ENCODE measurements around the gene IL16. TPM values are rescaled to one million over a fixed set of nuclear protein-coding genes. Genes with fewer than 3 reads are reported as not detected.

Gene IL16
- total and polyA plus RNA-seq, 4 donors = 4.3 to 6.6 (median 5.1) TPM

GRCh38 chr15:81261172-81261811 lies 64.6 kb downstream of the IL16 start:
- WGBS (ENCODE audit: insufficient coverage) = 86% methylated on average over 2 of the region's 6 CpGs
- Histone ChIP-seq H3K4me1 (ENCODE audit: control insufficient read depth, insufficient read depth, low read length) (peaks cover 9% of the 10 kb centered on the region), H3K27me3 (ENCODE audit: control insufficient read depth, insufficient read depth, low read length) (no peaks in the 10 kb centered on the region), H3K9me3 (ENCODE audit: control insufficient read depth, insufficient read depth, low read length) (no peaks in the 10 kb centered on the region), H3K27ac (ENCODE audit: low read depth, low read length) (no peak overlapping the region), H3K36me3 (ENCODE audit: control insufficient read depth, insufficient read depth, low read length) (no peaks in the 10 kb centered on the region), H3K4me3 (ENCODE audit: low read depth, low read length) (no peak overlapping the region)
- DNase-seq (ENCODE audit: low read depth in 4 of 6, low spot score in 6 of 6) = no peak

GRCh38 chr15:81263477-81263876 lies 66.8 kb downstream of the IL16 start:
- Histone ChIP-seq H3K4me1 (ENCODE audit: control insufficient read depth, insufficient read depth, low read length) (peaks cover 11% of the 10 kb centered on the region), H3K36me3 (ENCODE audit: control insufficient read depth, insufficient read depth, low read length) (no peaks in the 10 kb centered on the region), H3K9me3 (ENCODE audit: control insufficient read depth, insufficient read depth, low read length) (no peaks in the 10 kb centered on the region), H3K4me3 (ENCODE audit: low read depth, low read length) (no peak overlapping the region), H3K27me3 (ENCODE audit: control insufficient read depth, insufficient read depth, low read length) (no peaks in the 10 kb centered on the region), H3K27ac (ENCODE audit: low read depth, low read length) (no peak overlapping the region)
- 93% methylated on average over 4 of the region's 4 CpGs for WGBS (ENCODE audit: insufficient coverage)
- DNase-seq (ENCODE audit: low read depth in 4 of 6, low spot score in 6 of 6) = no peak

- WGBS (ENCODE audit: insufficient coverage) = 87% methylated on average over 5 of the region's 6 CpGs
- Histone ChIP-seq H3K4me3 (ENCODE audit: low read depth, low read length) (no peak overlapping the region), H3K9me3 (ENCODE audit: control insufficient read depth, insufficient read depth, low read length) (no peaks in the 10 kb centered on the region), H3K27ac (ENCODE audit: low read depth, low read length) (no peak overlapping the region), H3K36me3 (ENCODE audit: control insufficient read depth, insufficient read depth, low read length) (no peaks in the 10 kb centered on the region), H3K4me1 (ENCODE audit: control insufficient read depth, insufficient read depth, low read length) (peaks cover 11% of the 10 kb centered on the region), H3K27me3 (ENCODE audit: control insufficient read depth, insufficient read depth, low read length) (no peaks in the 10 kb centered on the region)
- DNase-seq (ENCODE audit: low read depth in 4 of 6, low spot score in 6 of 6) = no peak
Measured at GRCh38 chr15:81264072-81264857, 67.6 kb downstream of the IL16 start.

- Histone ChIP-seq H3K27ac (ENCODE audit: low read depth, low read length) (no peak overlapping the region), H3K27me3 (ENCODE audit: control insufficient read depth, insufficient read depth, low read length) (no peaks in the 10 kb centered on the region), H3K4me1 (ENCODE audit: control insufficient read depth, insufficient read depth, low read length) (peaks cover 11% of the 10 kb centered on the region), H3K4me3 (ENCODE audit: low read depth, low read length) (no peak overlapping the region), H3K9me3 (ENCODE audit: control insufficient read depth, insufficient read depth, low read length) (no peaks in the 10 kb centered on the region), H3K36me3 (ENCODE audit: control insufficient read depth, insufficient read depth, low read length) (no peaks in the 10 kb centered on the region)
- DNase-seq (ENCODE audit: low read depth in 4 of 6, low spot score in 6 of 6) = peak in 1 of 6 donors; percentile 3
- WGBS (ENCODE audit: insufficient coverage) = 42% methylated on average over 6 of the region's 12 CpGs
Measured at GRCh38 chr15:81265256-81265943, 68.7 kb downstream of the IL16 start.

GRCh38 chr15:81265944-81266775 lies 69.5 kb downstream of the IL16 start:
- no peak overlapping the region for H3K4me3 ChIP-seq (ENCODE audit: low read depth, low read length)
- H3K27me3 ChIP-seq (ENCODE audit: control insufficient read depth, insufficient read depth, low read length) = no peaks in the 10 kb centered on the region
- WGBS (ENCODE audit: insufficient coverage) = under 1% methylated on average over 8 of the region's 14 CpGs
- H3K36me3 ChIP-seq (ENCODE audit: control insufficient read depth, insufficient read depth, low read length) = no peaks in the 10 kb centered on the region
- H3K4me1 ChIP-seq (ENCODE audit: control insufficient read depth, insufficient read depth, low read length) = peaks cover 11% of the 10 kb centered on the region
- no peaks in the 10 kb centered on the region for H3K9me3 ChIP-seq (ENCODE audit: control insufficient read depth, insufficient read depth, low read length)
- no peak overlapping the region for H3K27ac ChIP-seq (ENCODE audit: low read depth, low read length)
- peak; percentile 40 to 91 (median 56) for DNase-seq (ENCODE audit: low read depth in 4 of 6, low spot score in 6 of 6)

GRCh38 chr15:81268340-81268739 lies 71.7 kb downstream of the IL16 start:
- 89% methylated on average over 4 of the region's 5 CpGs for WGBS (ENCODE audit: insufficient coverage)
- Histone ChIP-seq H3K9me3 (ENCODE audit: control insufficient read depth, insufficient read depth, low read length) (no peaks in the 10 kb centered on the region), H3K27me3 (ENCODE audit: control insufficient read depth, insufficient read depth, low read length) (no peaks in the 10 kb centered on the region), H3K4me1 (ENCODE audit: control insufficient read depth, insufficient read depth, low read length) (peaks cover 11% of the 10 kb centered on the region), H3K4me3 (ENCODE audit: low read depth, low read length) (no peak overlapping the region), H3K27ac (ENCODE audit: low read depth, low read length) (no peak overlapping the region), H3K36me3 (ENCODE audit: control insufficient read depth, insufficient read depth, low read length) (no peaks in the 10 kb centered on the region)
- DNase-seq (ENCODE audit: low read depth in 4 of 6, low spot score in 6 of 6) = no peak

GRCh38 chr15:81268881-81269601 lies 72.4 kb downstream of the IL16 start:
- Histone ChIP-seq H3K27me3 (ENCODE audit: control insufficient read depth, insufficient read depth, low read length) (no peaks in the 10 kb centered on the region), H3K27ac (ENCODE audit: low read depth, low read length) (no peak overlapping the region), H3K4me3 (ENCODE audit: low read depth, low read length) (no peak overlapping the region), H3K4me1 (ENCODE audit: control insufficient read depth, insufficient read depth, low read length) (peaks cover 11% of the 10 kb centered on the region), H3K36me3 (ENCODE audit: control insufficient read depth, insufficient read depth, low read length) (no peaks in the 10 kb centered on the region), H3K9me3 (ENCODE audit: control insufficient read depth, insufficient read depth, low read length) (no peaks in the 10 kb centered on the region)
- WGBS (ENCODE audit: insufficient coverage) = 90% methylated on average over 10 of the region's 10 CpGs
- DNase-seq (ENCODE audit: low read depth in 4 of 6, low spot score in 6 of 6) = no peak

- H3K27me3 ChIP-seq (ENCODE audit: control insufficient read depth, insufficient read depth, low read length) = no peaks in the 10 kb centered on the region
- H3K9me3 ChIP-seq (ENCODE audit: control insufficient read depth, insufficient read depth, low read length) = no peaks in the 10 kb centered on the region
- 100% methylated on average over 2 of the region's 3 CpGs for WGBS (ENCODE audit: insufficient coverage)
- no peaks in the 10 kb centered on the region for H3K36me3 ChIP-seq (ENCODE audit: control insufficient read depth, insufficient read depth, low read length)
- H3K4me3 ChIP-seq (ENCODE audit: low read depth, low read length) = no peak overlapping the region
- peaks cover 15% of the 10 kb centered on the region for H3K4me1 ChIP-seq (ENCODE audit: control insufficient read depth, insufficient read depth, low read length)
- no peak overlapping the region for H3K27ac ChIP-seq (ENCODE audit: low read depth, low read length)
- DNase-seq (ENCODE audit: low read depth in 4 of 6, low spot score in 6 of 6) = no peak
Measured at GRCh38 chr15:81270188-81270587, 73.5 kb downstream of the IL16 start.
